Stimulated activated CD4-positive, alpha-beta T cell treated with anti-CD3 and anti-CD28 coated beads, Interleukin-2, amount 100 ng/mL, for 24 hours (primary cell): ENCODE results near the gene C4B.

Experiments used
- DNase-seq, 2 donors: peaks; one replicate each; pipeline ENCODE4 v3.0.0-alpha.2; 2020

Gene C4B

GRCh38 chr6:32084780-32085179, 70.2 kb downstream of the C4B start:
- DNase-seq: no peak
